Pancreas (tissue), 10 donors: ENCODE results near the gene TGM1. TPM values are rescaled to one million over a fixed set of nuclear protein-coding genes. Genes with fewer than 3 reads are reported as not detected.

ENCODE experiments used
- ATAC-seq, 4 donors: fragments of 200-7000 bp; cut with Tn5 transposase; one replicate each; pipeline versions ENCODE4 v1.8.0 to v1.9.1; 2020; ENCODE audit warnings: mild to moderate bottlenecking in 4 of 4, moderate library complexity in 4 of 4
- DNase-seq, 6 donors: peaks; one replicate each; pipeline ENCODE4 v3.0.0-alpha.2; 2020
- FAIRE-seq: peaks from 2 replicates; lab custom pipeline; 2012; peaks lifted over from hg19 to GRCh38; lab: Jason Lieb, UNC
- H3K27ac ChIP-seq, 4 donors: fragments of 200-600 bp; sonication (generic); 1 replicate in 3 of 4; 2 replicates in 1 of 4; pipeline versions ENCODE4 v1.5.0 to v1.8.0; 2020
- H3K27me3 ChIP-seq, 4 donors: fragments of 200-600 bp; one replicate each; pipeline ENCODE4 v1.8.0; 2021
- H3K36me3 ChIP-seq, 3 donors: fragments of 200-600 bp; sonication (generic) in 1 of 3; one replicate each; pipeline versions ENCODE4 v1.5.0 to v1.8.0; 2020 to 2021
- H3K4me1 ChIP-seq, 3 donors: fragments of 200-600 bp; one replicate each; pipeline ENCODE4 v1.8.0; 2021
- H3K4me3 ChIP-seq, 4 donors: fragments of 200-600 bp; sonication (generic) in 2 of 4; one replicate each; pipeline versions ENCODE4 v1.5.0 to v1.8.0; 2020 to 2021
- H3K9me3 ChIP-seq, 4 donors: fragments of 200-600 bp; one replicate each; pipeline ENCODE4 v1.8.0; 2021
- CTCF ChIP-seq, 4 donors: fragments of 200-600 bp; sonication (generic) in 3 of 4; IDR thresholded peaks; one replicate each; pipeline versions ENCODE4 v1.5.0 to v1.8.0; 2021; ENCODE audit warnings: antibody characterized with exemption in 4 of 4
- WGBS, 2 donors: extraction: QIAGEN DNeasy Blood & Tissue Kit; methylation state at CpG; one replicate each; pipeline ENCODE4 v1.1.7; 2013; 5-methylcytosine and 5-hydroxymethylcytosine counted together
- intact Hi-C, 3 donors: fragments of 100-400 bp; cut with DNase I; formaldehyde crosslinking; loops; one replicate each; pipeline versions ENCODE4 v1.11.1 to v1.14.2; 2022
- polyA plus RNA-seq, 2 donors: library from polyadenylated mRNA; stranded (reverse); fragments of 200-250 nt; gene quantifications; one replicate each; pipeline ENCODE4 v1.2.3, GENCODE V29; 2013
- total RNA-seq, 6 donors: library from RNA; stranded (reverse); fragmentation: NEBNext Ultra II Directional in 4 of 6; extraction: Animal tissue kit (Norgen Biotek cat#: 25700) in 4 of 6; gene quantifications; one replicate each; pipeline versions ENCODE4 v1.2.1 to v1.2.4, GENCODE V29; 2021 to 2023
- donor health status: healthy with polysubstance abuse.
- donor health status: DM: no; HTN: no; CAD: no; lungs with moderate emphysema.
- donor health status: DM: no; HTN: no; CAD: no.
- donor health status: control.
- donor health status: control.
- donor health status: Bipolar disorder and iron deficiency.
- donor health status: DM: yes; HTN: yes; CAD: no.
- donor health status: DM: no; HTN: no; CAD: no.
- donor health status: DM: no; HTN: no; CAD: no.
- donor health status: DM: yes; HTN: yes; CAD: no.

The TGM1 gene
- total and polyA plus RNA-seq, 8 donors = 1.2 to 5.4 (median 2.8) TPM

- Histone ChIP-seq H3K9me3 (no peaks in the 10 kb centered on the region), H3K36me3 (no peaks in the 10 kb centered on the region), H3K4me1 (no peaks in the 10 kb centered on the region), H3K27me3 (no peaks in the 10 kb centered on the region), H3K4me3 (no peak overlapping the region), H3K27ac (peak overlapping the region; percentile 44 to 78 (median 62))
- DNase-seq (peak in 4 of 6 donors; percentile 70 to 86 (median 80)), ATAC-seq (peak; percentile 14 to 79 (median 62)), FAIRE-seq (no peak)
- WGBS, 2 donors = 62 to 67% methylated on average over 15 to 16 of the region's 16 CpGs
- TF ChIP-seq CTCF (IDR thresholded peaks at IDR 0.05) = no peak
- intact Hi-C loops = no loop called here
These were observed 3.5 kb downstream of the TGM1 start for GRCh38 chr14:24259282-24260025.

- Histone ChIP-seq H3K9me3 (no peaks in the 10 kb centered on the region), H3K4me3 (no peak overlapping the region), H3K36me3 (no peaks in the 10 kb centered on the region), H3K27me3 (no peaks in the 10 kb centered on the region), H3K27ac (peak overlapping the region in 3 of 4 donors; percentile 61 to 78 (median 64)), H3K4me1 (no peaks in the 10 kb centered on the region)
- no peak for FAIRE-seq
- TF ChIP-seq CTCF (IDR thresholded peaks at IDR 0.05) = no peak
- DNase-seq = peak in 2 of 6 donors; percentile 35 to 42
- intact Hi-C loops = no loop called here
- 82 to 90% methylated on average over 18 of the region's 18 CpGs for WGBS, 2 donors
- ATAC-seq = peak in 1 of 4 donors; percentile 5
These were observed 4.3 kb downstream of the TGM1 start for GRCh38 chr14:24258548-24259265.

GRCh38 chr14:24258119-24258518 is 4.9 kb downstream of the TGM1 start:
- Histone ChIP-seq H3K9me3 (no peaks in the 10 kb centered on the region), H3K27ac (no peak overlapping the region), H3K36me3 (no peaks in the 10 kb centered on the region), H3K4me3 (no peak overlapping the region), H3K27me3 (no peaks in the 10 kb centered on the region), H3K4me1 (no peaks in the 10 kb centered on the region)
- ATAC-seq = no peak
- intact Hi-C loops = no loop called here
- 84 to 90% methylated on average over 9 of the region's 9 CpGs for WGBS, 2 donors
- TF ChIP-seq CTCF (IDR thresholded peaks at IDR 0.05) = no peak
- no peak for FAIRE-seq
- DNase-seq = peak in 1 of 6 donors; percentile 20

GRCh38 chr14:24256960-24257359 is 6.0 kb downstream of the TGM1 start:
- WGBS, 2 donors = 67 to 80% methylated on average over 4 of the region's 4 CpGs
- Histone ChIP-seq H3K4me3 (no peak overlapping the region), H3K9me3 (no peaks in the 10 kb centered on the region), H3K27ac (no peak overlapping the region), H3K36me3 (no peaks in the 10 kb centered on the region), H3K27me3 (no peaks in the 10 kb centered on the region), H3K4me1 (no peaks in the 10 kb centered on the region)
- intact Hi-C loops = no loop called here
- DNase-seq (peak in 1 of 6 donors; percentile 24), ATAC-seq (no peak), FAIRE-seq (no peak)
- TF ChIP-seq CTCF (IDR thresholded peaks at IDR 0.05) = no peak
